Hepatocyte (in vitro differentiated cells): ENCODE measurements around the gene RPL13. TPM values are rescaled to one million over a fixed set of nuclear protein-coding genes. Genes with fewer than 3 reads are reported as not detected.

Source experiments
- DNase-seq: peaks from one replicate; pipeline ENCODE4 v3.0.0-alpha.2; 2016; ENCODE audit warnings: low spot score
- H2AFZ ChIP-seq: fragments of 200-600 bp; sonication (generic); 2 replicates; pipeline ENCODE4 v1.6.0; 2016; ENCODE audit warnings: antibody characterized with exemption, mild to moderate bottlenecking
- H3K27ac ChIP-seq: fragments of 200-600 bp; sonication (generic); 2 replicates; pipeline ENCODE4 v1.5.1; 2016; ENCODE audit warnings: mild to moderate bottlenecking
- H3K27me3 ChIP-seq: fragments of 200-600 bp; sonication (generic); 2 replicates; pipeline ENCODE4 v1.6.1; 2016
- H3K36me3 ChIP-seq: fragments of 200-600 bp; sonication (generic); replicated peaks from 2 replicates; pipeline ENCODE4 v1.5.1; 2016; ENCODE audit warnings: low read depth; ENCODE audit not compliant: insufficient read depth
- H3K4me1 ChIP-seq: fragments of 200-600 bp; sonication (generic); 2 replicates; pipeline ENCODE4 v1.5.1; 2016; ENCODE audit warnings: mild to moderate bottlenecking, moderate library complexity; ENCODE audit not compliant: insufficient read depth
- H3K4me2 ChIP-seq: fragments of 200-600 bp; sonication (generic); 2 replicates; pipeline ENCODE4 v1.6.0; 2016
- H3K4me3 ChIP-seq: fragments of 200-600 bp; sonication (generic); 2 replicates; pipeline ENCODE4 v1.5.1; 2016; ENCODE audit warnings: mild to moderate bottlenecking
- H3K79me2 ChIP-seq: fragments of 200-600 bp; sonication (generic); 2 replicates; pipeline ENCODE4 v1.6.0; 2017; ENCODE audit warnings: mild to moderate bottlenecking
- H3K9me2 ChIP-seq: fragments of 200-600 bp; sonication (generic); replicated peaks from 2 replicates; pipeline ENCODE4 v1.6.0; 2017; ENCODE audit warnings: mild to moderate bottlenecking; ENCODE audit not compliant: insufficient read depth
- H3K9me3 ChIP-seq: fragments of 200-600 bp; sonication (generic); 2 replicates; pipeline ENCODE4 v1.5.1; 2016; ENCODE audit warnings: low read depth, mild to moderate bottlenecking
- H4K20me1 ChIP-seq: fragments of 200-600 bp; sonication (generic); 2 replicates; pipeline ENCODE4 v1.6.0; 2016; ENCODE audit warnings: mild to moderate bottlenecking; ENCODE audit not compliant: insufficient read depth, poor library complexity, severe bottlenecking
- CTCF ChIP-seq: fragments of 200-600 bp; sonication (generic); IDR thresholded peaks from 2 replicates; pipeline ENCODE4 v1.5.1; 2016; ENCODE audit warnings: antibody characterized with exemption, mild to moderate bottlenecking; ENCODE audit not compliant: poor library complexity
- EZH2 ChIP-seq: fragments of 200-600 bp; sonication (generic); IDR thresholded peaks from 2 replicates; pipeline ENCODE4 v1.6.1; 2016; ENCODE audit warnings: antibody characterized with exemption, mild to moderate bottlenecking, borderline replicate concordance
- EZH2phosphoT487 ChIP-seq: fragments of 200-600 bp; sonication (generic); IDR thresholded peaks from one replicate; pipeline ENCODE4 v1.6.1; 2018; ENCODE audit warnings: antibody characterized with exemption, mild to moderate bottlenecking, low read depth, moderate library complexity; ENCODE audit not compliant: unreplicated experiment, severe bottlenecking
- WGBS: methylation state at CpG from one replicate; pipeline ENCODE4 v1.1.6; 2016; ENCODE audit warnings: low lambda C conversion rate; ENCODE audit errors: missing lambda C conversion rate; 5-methylcytosine and 5-hydroxymethylcytosine counted together
- polyA plus RNA-seq: library from polyadenylated mRNA; unstranded; fragments of >200 nt; fragmentation: Nextera tagmentation; extraction: Ambion mirVana; gene quantifications from 2 replicates; pipeline ENCODE4 v1.2.1, GENCODE V29; 2016
- total RNA-seq: library from RNA; depleted of rRNA; stranded (reverse); fragments of >200 nt; gene quantifications from 2 replicates; pipeline ENCODE4 v1.2.3, GENCODE V29; 2014

Gene RPL13
- total and polyA plus RNA-seq, 2 experiments from 2014 or later, result 1,312 to 4,787 TPM

GRCh38 chr16:89519881-89520280 lies 40.6 kb upstream of the RPL13 start:
- Histone ChIP-seq H3K4me1 (no peaks in the 10 kb centered on the region), H2AFZ (no peak overlapping the region), H3K27ac (no peak overlapping the region), H4K20me1 (peaks cover 13% of the 10 kb centered on the region), H3K9me2 (no peaks in the 10 kb centered on the region), H3K4me2 (no peak overlapping the region), H3K79me2 (peaks cover 55% of the 10 kb centered on the region), H3K27me3 (no peaks in the 10 kb centered on the region), H3K9me3 (no peaks in the 10 kb centered on the region), H3K36me3 (no peaks in the 10 kb centered on the region), H3K4me3 (no peak overlapping the region)
- DNase-seq, result no peak
- no peak for TF ChIP-seq EZH2phosphoT487
- no peak for TF ChIP-seq CTCF
- TF ChIP-seq EZH2, result no peak
- WGBS, result 93% methylated on average over 14 of the region's 15 CpGs

DNA sequence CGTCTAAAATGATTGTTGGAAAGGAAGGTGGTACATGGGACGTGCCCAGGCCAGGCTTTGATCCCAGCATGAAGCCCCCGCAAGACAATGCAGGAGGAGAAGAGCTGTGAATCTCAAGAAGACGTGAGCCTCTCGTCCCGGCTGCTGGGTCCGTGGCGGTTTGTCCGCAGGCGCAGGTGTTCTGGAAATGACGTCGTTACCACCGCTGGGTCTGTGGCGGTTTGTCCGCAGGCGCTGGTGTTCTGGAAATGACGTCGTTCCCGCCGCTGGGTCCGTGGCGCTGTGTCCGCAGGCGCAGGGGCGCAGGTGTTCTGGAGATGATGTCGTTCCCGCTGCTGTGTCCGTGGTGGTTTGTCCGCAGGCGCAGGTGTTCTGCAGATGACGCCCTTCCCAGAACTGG lies 38.2 kb upstream of the RPL13 start:
- H3K27me3 ChIP-seq, result no peaks in the 10 kb centered on the region
- no peaks in the 10 kb centered on the region for H3K4me1 ChIP-seq
- H3K4me2 ChIP-seq, result no peak overlapping the region
- no peaks in the 10 kb centered on the region for H3K36me3 ChIP-seq
- no peak overlapping the region for H3K4me3 ChIP-seq
- no peak overlapping the region for H3K27ac ChIP-seq
- TF ChIP-seq EZH2phosphoT487 (no peak), EZH2 (no peak), CTCF (no peak)
- H3K9me3 ChIP-seq, result no peaks in the 10 kb centered on the region
- no peak for DNase-seq
- H3K79me2 ChIP-seq, result peaks cover 36% of the 10 kb centered on the region
- WGBS, result 98% methylated on average over 30 of the region's 31 CpGs
- H2AFZ ChIP-seq, result no peak overlapping the region
- no peaks in the 10 kb centered on the region for H3K9me2 ChIP-seq
- H4K20me1 ChIP-seq, result peaks cover 8% of the 10 kb centered on the region

DNA sequence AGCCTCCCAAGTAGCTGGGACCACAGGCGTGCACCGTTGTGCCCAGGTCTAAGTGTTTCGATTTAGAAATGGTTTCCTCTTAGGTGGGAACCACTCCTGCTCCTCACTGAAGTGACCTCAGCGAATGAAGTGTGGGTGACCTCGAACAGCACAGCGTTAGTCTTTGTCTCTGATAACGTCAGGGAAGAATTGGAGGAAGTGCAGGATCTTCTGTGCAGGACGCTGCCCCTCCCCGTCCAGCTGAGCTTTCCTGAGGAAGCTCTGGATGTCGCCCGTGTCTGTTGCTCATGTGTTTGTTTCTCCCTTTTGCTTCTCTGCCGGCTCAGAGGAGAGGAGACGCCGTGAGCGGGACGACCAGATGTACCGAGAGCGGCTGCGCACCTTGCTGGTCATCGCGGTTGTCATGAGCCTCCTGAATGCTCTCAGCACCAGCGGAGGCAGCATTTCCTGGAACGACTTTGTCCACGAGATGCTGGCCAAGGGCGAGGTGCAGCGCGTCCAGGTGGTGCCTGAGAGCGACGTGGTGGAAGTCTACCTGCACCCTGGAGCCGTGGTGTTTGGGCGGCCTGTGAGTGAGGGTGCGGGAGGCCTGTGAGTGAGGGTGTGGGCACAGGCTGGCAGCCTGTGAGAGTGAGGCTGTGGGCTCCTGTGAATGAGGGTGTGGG lies 36.7 kb upstream of the RPL13 start:
- DNase-seq, result no peak
- no peak overlapping the region for H3K4me2 ChIP-seq
- peaks cover 8% of the 10 kb centered on the region for H4K20me1 ChIP-seq
- H3K4me3 ChIP-seq, result no peak overlapping the region
- no peak overlapping the region for H2AFZ ChIP-seq
- no peaks in the 10 kb centered on the region for H3K27me3 ChIP-seq
- no peaks in the 10 kb centered on the region for H3K9me2 ChIP-seq
- TF ChIP-seq CTCF, result no peak
- TF ChIP-seq EZH2phosphoT487, result no peak
- no peak for TF ChIP-seq EZH2
- no peaks in the 10 kb centered on the region for H3K36me3 ChIP-seq
- no peaks in the 10 kb centered on the region for H3K9me3 ChIP-seq
- no peaks in the 10 kb centered on the region for H3K4me1 ChIP-seq
- peaks cover 25% of the 10 kb centered on the region for H3K79me2 ChIP-seq
- WGBS, result 93% methylated on average over 32 of the region's 32 CpGs
- H3K27ac ChIP-seq, result no peak overlapping the region
